ENCODE results near the gene EPN3. TPM values are rescaled to one million over a fixed set of nuclear protein-coding genes. Genes with fewer than 3 reads are reported as not detected.

The EPN3 gene
- total RNA-seq: not detected in 2 replicates
- polyA plus RNA-seq (2012): not detected

DNA sequence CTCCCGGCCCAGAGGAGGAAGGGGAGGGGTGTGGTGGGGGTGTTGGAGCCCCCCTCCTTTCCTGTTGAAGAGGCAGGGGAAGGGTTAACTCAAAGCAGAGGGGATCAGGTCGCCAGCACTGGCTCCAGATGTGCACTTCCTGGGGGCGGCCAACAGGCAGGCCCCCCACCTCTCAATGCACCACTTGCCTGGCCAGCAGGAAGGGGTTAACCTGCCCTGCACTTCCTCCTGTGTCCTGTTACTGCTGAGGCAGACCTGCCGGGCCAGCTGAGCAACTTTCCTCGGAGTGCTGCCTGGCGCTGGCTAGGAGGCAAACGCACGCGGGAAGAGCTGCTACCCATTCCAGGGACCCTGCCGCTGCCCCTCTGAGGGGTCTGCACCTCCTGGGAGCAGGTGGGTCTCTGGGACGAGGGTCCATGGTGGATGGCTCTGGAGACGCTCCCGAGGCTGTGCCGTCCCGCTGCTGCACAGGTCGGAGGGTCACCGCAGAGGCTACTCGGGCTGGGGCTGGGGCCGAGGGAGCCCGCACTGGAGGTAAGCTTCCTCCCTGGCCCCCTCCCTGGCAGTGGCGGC is at the start of gene EPN3:
Gene EPN3 (plus strand): TSS at position 284 of the 573 bp plus-strand sequence. CDS start 3,822 bp downstream, outside the sequence.
- no peak for DNase-seq (ENCODE audit: low read depth)

DNA sequence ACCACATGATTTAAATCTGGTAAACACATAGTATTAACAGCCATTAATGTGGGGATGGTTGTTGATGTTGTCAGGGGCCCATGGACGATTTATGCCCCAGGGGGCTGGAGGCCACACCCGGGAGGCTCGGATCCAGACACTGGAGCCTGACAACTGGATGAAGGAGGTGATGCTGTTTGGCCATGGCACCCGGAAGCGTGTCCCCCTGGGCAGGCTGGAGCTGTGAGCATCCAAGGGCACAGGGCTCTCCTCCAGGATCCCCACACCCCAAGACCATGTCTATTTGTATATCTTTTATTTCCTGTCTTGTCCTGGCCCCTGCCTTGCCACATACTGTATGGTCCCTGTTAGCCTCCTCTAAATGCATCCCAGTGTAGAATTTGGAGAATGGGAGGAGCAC is 49.3 kb upstream of the EPN3 start:
- DNase-seq (ENCODE audit: low read depth): no peak

DNA sequence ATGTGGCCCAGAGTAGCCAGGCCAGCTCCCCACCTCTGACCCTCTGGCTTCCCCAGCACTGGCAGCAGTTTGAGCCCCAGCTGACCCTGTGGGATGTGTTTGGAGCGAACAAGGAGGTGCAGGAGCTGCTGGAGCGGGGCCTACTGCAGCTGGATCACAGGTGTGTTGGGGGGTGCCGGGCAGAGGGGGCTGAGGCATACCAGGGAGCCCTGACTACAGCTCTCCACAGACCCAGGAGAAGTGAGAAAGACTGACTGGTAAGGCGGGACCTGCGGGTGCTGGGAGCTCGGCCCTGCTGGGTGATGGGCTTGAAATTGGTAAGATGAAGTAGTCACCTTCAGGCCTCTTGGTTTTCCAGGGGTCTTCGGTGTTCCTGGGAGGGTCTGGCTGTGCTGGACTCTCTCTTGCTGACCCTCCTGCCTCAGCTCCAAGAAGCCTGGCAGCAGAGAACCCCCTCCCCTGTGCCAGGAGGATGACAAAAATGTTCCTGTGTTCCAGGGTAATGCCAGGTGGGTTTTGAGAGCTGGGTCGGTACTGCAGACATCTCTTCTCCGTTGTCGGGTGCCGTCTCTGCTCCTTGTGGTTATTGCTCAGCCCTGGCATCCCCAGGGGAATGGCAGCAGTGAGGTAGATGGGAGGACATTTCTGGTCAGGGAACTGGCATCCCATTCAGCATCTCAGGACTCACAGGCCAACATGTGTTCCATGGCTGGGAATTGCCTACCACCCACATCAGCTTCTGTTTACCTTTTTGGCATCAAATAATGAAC is 48.0 kb upstream of the EPN3 start:
- no peak for DNase-seq (ENCODE audit: low read depth)

DNA sequence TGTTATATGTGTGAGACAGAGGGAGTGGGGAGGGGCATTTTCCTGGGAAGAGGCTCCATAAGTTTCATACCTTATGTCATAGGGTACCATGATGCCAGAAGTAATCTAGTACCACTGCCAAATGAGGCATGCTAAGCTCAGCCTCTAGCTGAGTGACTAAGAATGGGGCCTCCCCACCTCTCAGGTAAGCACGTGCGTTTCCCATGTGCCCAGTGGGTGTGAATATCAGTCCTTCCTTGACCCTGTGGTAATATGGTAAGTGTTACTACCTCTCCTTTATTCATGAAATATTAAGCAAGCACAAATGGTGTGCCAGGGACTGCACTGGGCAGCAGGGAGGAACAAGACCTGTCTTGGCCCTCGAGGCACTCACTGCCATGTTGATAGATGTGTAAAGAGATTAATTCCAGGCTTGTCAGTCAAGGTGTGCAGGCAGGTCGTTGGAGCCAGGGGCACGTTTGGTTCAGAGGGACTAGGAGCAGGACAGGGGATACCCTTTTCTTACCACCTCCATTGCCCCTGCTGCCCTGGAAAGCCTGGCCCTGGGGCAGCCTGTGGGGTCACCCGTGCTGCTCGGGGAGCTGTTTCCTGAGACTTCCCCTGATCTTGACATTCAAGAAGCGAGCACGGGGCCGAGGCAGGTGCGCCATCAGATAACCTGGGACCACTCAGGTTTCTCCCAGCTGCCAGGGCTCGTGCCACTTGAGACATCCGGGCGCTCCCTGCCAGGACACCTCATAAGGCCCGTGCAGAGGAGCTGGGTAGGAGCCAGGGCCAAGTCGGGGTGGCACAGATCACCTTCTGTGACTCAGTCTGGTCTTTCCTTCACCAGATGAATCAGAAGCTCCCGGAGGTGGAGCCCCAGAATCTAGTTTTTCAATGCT is 45.1 kb upstream of the EPN3 start:
- DNase-seq (ENCODE audit: low read depth): no peak

DNA sequence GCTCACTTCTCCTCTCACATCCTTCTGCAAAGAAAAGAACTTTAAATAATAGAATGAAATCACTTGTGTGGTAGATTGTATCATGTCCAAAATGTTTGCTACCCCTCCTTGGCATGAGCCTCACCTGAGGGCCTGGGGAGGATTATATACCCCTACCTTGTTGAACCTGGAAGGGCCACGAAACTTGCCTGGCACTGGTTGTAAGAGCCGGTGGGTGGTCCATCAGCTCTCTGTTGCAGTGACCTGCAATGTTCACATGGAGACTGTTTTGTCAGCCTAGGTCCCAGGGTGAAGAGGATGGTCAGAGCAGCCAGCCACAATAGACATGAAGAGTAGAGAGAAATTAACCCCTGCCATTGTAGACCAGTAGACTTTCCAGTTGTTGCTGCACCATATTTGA is 43.7 kb upstream of the EPN3 start:
- no peak for DNase-seq (ENCODE audit: low read depth)

DNA sequence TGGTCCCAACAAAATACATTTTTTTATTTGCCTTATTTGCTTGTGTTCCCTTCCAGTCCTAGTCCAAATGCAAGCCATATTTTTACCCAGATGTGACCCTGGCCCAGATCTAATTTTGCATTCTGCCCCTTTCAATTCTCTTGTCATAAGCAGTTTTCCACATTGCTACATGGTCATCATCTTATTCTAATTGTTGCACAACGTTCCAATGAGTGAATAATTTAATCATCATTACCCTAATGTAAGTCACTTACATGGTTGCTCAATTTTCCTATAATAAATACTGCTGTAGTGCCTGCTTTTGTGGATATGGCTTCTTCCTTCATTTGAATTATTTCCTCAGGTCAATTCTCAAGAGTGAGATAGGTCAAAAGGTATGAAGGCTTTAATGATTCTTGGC is 41.0 kb upstream of the EPN3 start:
- DNase-seq (ENCODE audit: low read depth): no peak

DNA sequence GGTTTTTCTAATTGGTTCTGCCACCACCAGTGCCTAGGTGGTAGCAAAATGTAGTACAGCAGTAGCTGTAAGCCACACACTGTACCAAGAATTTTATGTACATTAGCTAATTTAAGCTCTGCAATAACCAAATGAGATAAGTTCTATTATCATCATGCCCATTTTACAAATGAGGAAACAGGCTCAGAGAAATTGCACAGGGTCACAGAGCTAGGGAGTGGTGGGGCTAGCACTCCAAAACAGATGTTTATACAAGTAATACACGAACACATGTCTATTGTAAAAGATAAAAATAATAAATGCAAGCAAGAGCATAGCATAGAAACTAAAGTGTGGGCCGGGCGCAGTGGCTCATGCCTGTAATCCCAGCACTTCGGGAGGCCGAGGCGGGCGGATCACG is 40.3 kb upstream of the EPN3 start:
- DNase-seq (ENCODE audit: low read depth): no peak

DNA sequence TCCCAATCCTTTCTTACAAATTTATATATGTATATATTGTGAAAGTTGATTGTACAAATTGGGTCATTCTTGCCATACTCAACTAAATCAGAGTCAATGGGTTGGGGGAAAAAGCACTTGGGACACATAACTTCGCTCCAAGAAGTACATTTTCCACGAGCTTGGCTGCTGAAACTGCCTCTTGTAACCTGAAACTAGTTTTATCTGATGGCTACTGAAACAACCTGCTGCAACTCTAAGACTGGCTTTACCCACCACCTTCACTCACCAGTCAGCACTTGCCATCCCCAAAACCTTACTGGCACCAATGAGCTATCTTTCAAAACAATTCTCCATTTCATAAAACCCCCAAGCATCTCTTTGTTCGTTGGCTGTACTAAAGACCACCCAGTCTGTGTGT is 38.8 kb upstream of the EPN3 start:
- no peak for DNase-seq (ENCODE audit: low read depth)

DNA sequence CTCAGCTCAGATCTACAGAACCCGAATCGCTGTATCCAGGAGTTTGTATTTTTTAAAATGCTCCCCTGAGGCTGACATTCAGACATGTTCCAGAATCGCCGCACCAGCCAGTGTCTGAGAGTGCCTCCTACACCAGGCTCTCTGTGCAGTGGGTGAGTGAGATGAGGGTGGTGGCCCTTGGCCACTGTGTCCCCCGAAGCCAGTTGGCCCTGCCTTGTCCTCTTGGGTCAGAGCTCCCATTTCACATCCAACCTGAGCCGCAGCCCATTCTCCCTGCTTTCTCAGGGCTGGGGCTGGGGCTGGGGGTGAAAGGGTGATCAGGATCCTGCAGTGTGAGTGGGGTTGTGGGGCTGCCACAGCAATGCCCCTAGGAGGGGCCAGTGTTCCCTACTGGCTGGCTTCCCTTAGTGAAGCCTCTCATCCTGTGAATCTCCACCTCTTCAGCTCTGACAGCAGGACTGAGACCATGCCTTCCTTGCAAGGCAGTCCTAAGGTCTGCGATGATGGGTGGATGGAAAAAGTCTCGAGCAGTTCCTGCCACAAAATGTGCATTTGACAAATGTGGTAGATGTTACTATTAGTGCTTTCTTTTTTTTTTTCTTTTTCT is 37.2 kb upstream of the EPN3 start:
- no peak for DNase-seq (ENCODE audit: low read depth)

DNA sequence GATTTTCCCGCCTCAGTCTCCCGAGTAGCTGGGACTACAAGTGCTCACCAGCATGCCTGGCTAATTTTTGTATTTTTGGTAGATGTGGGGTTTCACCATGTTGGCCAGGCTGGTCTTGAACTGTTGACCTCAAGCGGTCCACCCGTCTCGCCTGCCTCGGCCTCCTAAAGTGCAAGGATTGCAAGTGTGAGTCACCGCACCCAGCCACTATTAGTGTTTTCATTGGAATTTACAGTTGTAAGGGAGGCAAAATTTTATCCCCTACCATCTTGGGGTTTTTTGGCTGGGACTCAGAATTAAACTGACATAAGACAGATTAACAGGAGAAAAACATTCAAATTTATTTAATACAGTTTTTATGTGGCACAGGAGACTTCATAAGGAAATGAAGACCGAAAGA is 36.6 kb upstream of the EPN3 start:
- DNase-seq (ENCODE audit: low read depth): no peak

DNA sequence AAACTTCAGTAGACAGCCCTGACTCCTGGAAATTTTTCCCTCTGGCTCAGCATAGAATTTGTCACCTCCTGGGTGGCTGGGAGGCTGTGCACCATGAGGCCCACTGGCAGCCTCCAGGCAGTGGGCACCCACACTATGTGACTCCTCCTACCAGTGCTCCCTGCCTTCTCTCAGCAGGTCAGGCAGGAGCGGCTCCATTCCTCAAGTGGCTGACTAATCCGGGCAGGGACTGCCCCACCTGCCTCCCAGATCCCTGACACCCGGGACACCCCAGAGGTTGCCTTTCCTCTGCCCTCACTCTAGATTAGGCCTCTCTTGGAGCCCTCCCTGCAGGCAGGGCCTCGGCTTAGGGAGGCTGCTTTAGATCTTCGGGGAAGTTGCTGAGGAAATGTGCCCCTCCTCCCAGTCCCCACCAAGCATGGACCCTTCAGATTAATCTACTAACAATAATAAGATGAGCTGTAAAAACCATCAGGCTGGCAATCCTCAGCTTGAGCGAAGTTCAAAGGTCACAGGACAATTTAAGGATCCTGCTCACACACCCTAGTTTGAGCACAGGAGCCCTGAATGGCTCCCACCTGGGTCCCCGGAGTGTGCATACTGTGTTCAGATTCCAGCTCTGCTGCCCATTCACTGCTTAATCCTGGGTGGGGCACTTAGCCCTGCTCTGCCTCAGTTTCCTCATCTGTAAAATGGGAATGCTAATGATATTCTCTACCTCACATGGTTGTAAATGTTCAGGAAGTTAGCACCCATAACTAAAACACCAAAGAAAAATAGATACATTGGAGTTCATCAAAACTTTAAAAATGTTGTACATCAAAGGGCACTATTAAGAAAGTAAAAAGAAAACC is 34.3 kb upstream of the EPN3 start:
- DNase-seq (ENCODE audit: low read depth): no peak

DNA sequence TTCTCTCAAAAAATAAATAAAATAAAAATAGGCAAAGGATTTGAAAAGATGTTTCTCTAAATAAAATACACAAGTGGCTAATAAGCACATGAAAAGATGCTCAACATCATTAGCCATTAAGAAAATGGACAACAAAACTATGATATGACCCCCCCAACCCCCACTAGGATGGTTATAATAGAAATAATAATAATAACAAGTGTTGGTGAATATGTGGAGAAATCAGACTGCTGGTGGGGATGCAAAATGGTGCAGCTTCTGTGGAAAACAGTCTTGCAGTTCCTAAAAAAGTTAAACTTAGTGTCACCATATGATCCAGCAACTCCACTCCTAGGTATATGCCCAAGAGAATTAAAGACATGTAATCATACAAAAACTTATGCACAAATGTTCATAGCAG is 33.3 kb upstream of the EPN3 start:
- DNase-seq (ENCODE audit: low read depth): no peak

DNA sequence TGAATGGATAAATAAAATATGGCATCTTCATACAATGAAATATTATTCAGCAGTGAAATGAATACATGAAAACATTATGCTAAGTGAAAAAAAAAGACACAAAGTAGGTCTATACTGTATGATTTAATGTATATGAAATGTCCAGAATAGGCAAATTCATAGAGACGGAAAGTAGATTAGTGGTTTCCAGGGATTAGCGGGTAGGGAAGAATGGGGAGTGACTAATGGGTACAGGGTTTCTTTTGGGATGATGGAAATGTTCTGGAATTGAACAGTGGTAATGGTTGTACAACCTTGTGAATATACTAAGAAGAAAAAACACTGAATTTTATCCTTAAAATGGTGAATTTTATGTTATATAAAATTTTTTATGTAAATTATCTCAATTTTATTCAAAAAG is 32.8 kb upstream of the EPN3 start:
- DNase-seq (ENCODE audit: low read depth): no peak

DNA sequence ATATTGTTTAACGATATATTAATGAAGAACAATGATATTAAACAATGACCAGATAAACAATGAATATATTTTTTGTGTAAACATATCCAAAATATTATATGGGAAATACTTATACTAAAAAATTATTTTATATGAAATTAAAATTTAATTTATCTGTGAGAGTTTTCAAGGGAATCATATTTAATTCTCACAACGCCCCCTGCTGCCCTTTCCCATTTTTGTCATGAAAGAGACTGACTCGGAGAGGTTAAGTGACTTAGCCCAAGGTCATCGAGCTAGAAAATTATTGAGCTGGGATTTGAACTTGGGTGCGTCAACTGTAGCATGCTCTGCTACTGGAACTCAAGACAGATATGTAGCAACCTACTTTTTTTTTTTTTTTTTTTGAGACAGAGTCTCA is 31.5 kb upstream of the EPN3 start:
- DNase-seq (ENCODE audit: low read depth): peak; percentile 39

DNA sequence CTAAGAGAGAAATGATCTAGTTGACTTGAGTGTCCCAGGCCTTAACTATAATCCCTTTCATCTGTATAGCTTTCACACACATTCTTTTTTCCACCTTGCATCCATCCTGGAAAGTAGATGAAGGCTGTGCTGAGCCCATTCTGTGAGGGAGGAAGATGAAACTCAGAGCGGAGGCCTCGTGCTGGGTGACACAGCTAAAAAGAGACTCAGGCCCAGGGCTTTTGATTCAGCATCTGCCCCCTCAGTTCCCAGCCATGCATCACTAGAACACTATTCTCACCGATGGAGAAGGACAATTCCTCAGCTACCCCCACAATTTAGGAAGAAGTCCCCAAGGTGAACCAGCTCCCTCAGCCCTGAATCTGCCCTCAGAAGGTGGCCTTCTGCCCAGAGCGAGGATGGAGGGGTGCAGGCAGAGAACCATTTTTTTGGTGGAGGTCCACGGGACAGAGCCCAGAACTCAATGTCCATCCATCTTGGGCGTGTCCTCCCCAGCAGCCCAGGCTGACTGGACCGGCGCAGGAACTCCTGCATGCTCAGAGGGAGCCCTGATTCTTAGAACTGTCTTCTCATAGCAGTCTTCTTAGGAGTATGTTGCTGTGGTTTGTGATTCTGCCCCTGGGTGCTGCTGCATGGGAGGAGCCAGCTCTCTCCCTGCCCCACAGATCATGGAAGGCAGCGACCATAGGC is 30.1 kb upstream of the EPN3 start:
- DNase-seq (ENCODE audit: low read depth): no peak

DNA sequence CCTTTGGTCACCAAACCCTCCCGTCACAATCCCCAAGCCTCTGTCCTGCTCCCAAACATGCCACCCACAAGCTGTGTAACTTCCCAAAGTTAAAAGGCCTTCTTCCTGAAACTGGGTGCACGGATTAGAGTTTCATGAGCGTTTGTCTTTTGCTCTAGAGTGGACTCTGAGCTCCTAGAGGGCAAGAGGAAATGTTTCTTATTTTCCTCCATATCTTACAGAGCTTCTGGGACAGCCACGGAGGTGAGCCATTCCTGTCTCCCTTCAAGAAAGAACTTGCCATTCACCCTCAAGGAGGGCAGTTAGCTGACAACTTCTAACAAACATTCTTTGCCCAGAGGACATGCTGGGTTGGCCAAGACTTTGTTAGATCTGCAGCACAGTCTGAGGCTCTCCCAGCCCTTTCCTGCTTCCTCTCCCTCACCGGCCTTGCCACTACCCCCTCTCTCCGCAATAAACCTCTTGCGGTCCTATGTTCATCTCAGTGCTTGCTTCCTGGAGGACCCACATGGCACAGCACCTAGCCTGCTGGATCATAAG is 26.9 kb upstream of the EPN3 start:
- no peak for DNase-seq (ENCODE audit: low read depth)

DNA sequence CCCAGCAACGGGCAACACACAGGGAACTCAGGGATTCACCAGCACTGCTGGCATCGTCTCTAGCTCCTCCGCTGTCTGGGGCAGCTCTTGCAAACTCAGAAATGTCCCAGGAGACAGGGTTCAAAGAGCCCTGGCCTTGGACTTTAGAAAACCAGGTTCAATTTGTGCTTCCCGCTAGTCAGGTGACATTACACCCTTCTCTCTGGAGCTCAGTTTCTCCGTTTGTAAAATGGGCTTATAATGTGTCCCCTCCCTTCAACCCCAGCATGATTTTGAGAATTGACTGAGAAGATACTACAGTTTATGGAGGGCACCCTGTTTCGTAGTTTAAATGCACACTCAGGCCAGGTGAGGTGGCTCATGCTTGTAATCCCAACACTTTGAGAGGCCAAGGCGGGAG is 26.2 kb upstream of the EPN3 start:
- no peak for DNase-seq (ENCODE audit: low read depth)

DNA sequence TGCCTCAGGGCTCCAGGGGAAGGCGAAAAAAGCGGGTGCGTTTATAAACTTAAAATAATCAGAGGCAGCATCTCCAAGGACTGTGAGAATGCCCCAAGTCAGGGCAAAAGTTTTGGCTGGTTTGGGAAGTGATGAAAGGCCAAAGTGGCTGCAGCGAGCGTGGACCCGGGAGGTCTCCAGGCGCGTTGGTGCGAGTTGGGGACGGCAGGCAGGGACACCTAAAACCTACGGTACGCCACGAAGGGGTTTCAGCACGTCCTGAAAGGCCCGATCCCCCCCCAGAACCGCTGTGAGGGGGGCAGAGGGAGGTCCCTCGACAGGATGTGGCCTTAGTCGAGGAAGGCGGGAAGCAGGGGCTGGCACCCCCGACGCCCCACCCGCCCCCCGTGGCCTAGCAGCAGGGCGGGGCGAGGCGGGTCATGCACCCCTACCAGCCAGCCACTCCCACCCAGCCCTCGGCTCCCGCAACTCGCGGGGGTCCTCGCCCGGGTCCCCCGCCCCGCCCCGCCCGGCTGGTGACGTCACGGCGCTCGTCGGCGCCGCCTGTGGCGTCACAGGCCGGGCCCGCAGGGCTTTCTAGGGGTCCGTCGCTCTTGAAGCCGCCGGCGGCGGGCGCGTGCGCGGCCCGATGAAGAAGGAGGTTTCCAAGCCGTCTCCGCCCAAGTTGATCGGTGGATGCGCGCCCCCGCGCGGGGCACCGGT is 24.5 kb upstream of the EPN3 start, which contains the start of gene MYCBPAP:
Gene MYCBPAP (plus strand): TSS at position 569 of the 702 bp plus-strand sequence. CDS start 236 bp downstream, outside the sequence.
- peak; percentile 84 for DNase-seq (ENCODE audit: low read depth)
